CD14-positive monocyte (primary cell): ENCODE results near the gene RAX2. TPM values are rescaled to one million over a fixed set of nuclear protein-coding genes. Genes with fewer than 3 reads are reported as not detected.

Experiments
- DNase-seq, 3 donors: peaks; one replicate each; pipeline ENCODE4 v3.0.0-alpha.2; 2011 to 2022
- H2AFZ ChIP-seq: 2 replicates; pipeline ENCODE4 v1.6.0; 2012; ENCODE audit warnings: mild to moderate bottlenecking, low read depth, low read length, inconsistent platforms; ENCODE audit not compliant: insufficient read depth, poor library complexity, severe bottlenecking
- H3K27ac ChIP-seq, 2 donors: 1 replicate in 1 of 2; 2 replicates in 1 of 2; pipeline ENCODE4 v1.5.1; 2012 to 2013; ENCODE audit warnings: low read length in 2 of 2, control low read depth in 1 of 2, inconsistent platforms in 1 of 2, low read depth in 1 of 2, mild to moderate bottlenecking in 1 of 2
- H3K27me3 ChIP-seq, 2 donors: one replicate each; pipeline versions ENCODE4 v1.6.0 to v1.6.1; 2011 to 2013; ENCODE audit warnings: low read length in 2 of 2; ENCODE audit not compliant: control insufficient read depth in 2 of 2, insufficient read depth in 2 of 2
- H3K36me3 ChIP-seq, 2 donors: replicated peaks in 1 of 2; 1 replicate in 1 of 2; 2 replicates in 1 of 2; pipeline versions ENCODE4 v1.5.1 to v1.6.1; 2012 to 2013; ENCODE audit warnings: low read length in 2 of 2, control low read depth in 1 of 2, inconsistent platforms in 1 of 2, mild to moderate bottlenecking in 1 of 2; ENCODE audit not compliant: insufficient read depth in 2 of 2, control insufficient read depth in 1 of 2
- H3K4me1 ChIP-seq, 2 donors: 1 replicate in 1 of 2; 2 replicates in 1 of 2; pipeline versions ENCODE4 v1.5.1 to v1.6.1; 2012 to 2013; ENCODE audit warnings: low read length in 2 of 2, control low read depth in 1 of 2, inconsistent platforms in 1 of 2, mild to moderate bottlenecking in 1 of 2, moderate library complexity in 1 of 2; ENCODE audit not compliant: insufficient read depth in 2 of 2, control insufficient read depth in 1 of 2
- H3K4me2 ChIP-seq: replicated peaks from 2 replicates; pipeline ENCODE3; 2012; ENCODE audit warnings: low read length, moderate library complexity, mild to moderate bottlenecking; ENCODE audit not compliant: poor library complexity, severe bottlenecking; ENCODE audit errors: extremely low read depth
- H3K4me3 ChIP-seq, 3 experiments: fragments of 200-600 bp in 1 of 3; sonication (generic) in 1 of 3; replicated peaks in 1 of 3; 1 replicate in 2 of 3; 2 replicates in 1 of 3; pipeline ENCODE4 v1.5.1; 2011 to 2013; ENCODE audit warnings: low read length in 3 of 3, mild to moderate bottlenecking in 3 of 3, control low read depth in 2 of 3, low read depth in 2 of 3, inconsistent platforms in 1 of 3, moderate library complexity in 1 of 3
- H3K79me2 ChIP-seq: 2 replicates; pipeline ENCODE4 v1.6.0; 2012; ENCODE audit warnings: mild to moderate bottlenecking, control low read depth, inconsistent platforms, low read length, moderate library complexity; ENCODE audit not compliant: insufficient read depth
- H3K9ac ChIP-seq: 2 replicates; pipeline ENCODE4 v1.6.0; 2017; ENCODE audit warnings: low read length, mild to moderate bottlenecking; ENCODE audit not compliant: insufficient read depth, poor library complexity, severe bottlenecking
- H3K9me3 ChIP-seq, 2 donors: replicated peaks in 1 of 2; 1 replicate in 1 of 2; 2 replicates in 1 of 2; pipeline versions ENCODE4 v1.5.1 to v1.6.1; 2012 to 2013; ENCODE audit warnings: low read length in 2 of 2, control low read depth in 1 of 2; ENCODE audit not compliant: control insufficient read depth in 1 of 2, insufficient read depth in 1 of 2
- H4K20me1 ChIP-seq: 2 replicates; pipeline ENCODE4 v1.6.0; 2012; ENCODE audit warnings: mild to moderate bottlenecking, low read length, control low read depth, moderate library complexity; ENCODE audit not compliant: insufficient read depth
- H3K27ac Mint-ChIP-seq, 7 donors: one replicate each; pipeline ENCODE4 v1.8.0; 2020; ENCODE audit warnings: mild to moderate bottlenecking in 7 of 7, mixed read lengths in 7 of 7, moderate library complexity in 6 of 7, inconsistent platforms in 2 of 7
- H3K27me3 Mint-ChIP-seq, 3 donors: one replicate each; pipeline ENCODE4 v1.8.0; 2021 to 2022; ENCODE audit warnings: low read depth in 3 of 3, mild to moderate bottlenecking in 3 of 3, mixed read lengths in 3 of 3, moderate library complexity in 3 of 3, inconsistent platforms in 1 of 3
- H3K36me3 Mint-ChIP-seq, 2 donors: one replicate each; pipeline ENCODE4 v1.8.0; 2020; ENCODE audit warnings: mixed read lengths in 2 of 2, inconsistent platforms in 1 of 2, mild to moderate bottlenecking in 1 of 2
- H3K4me1 Mint-ChIP-seq: one replicate; pipeline ENCODE4 v1.8.0; 2020; ENCODE audit warnings: mild to moderate bottlenecking, mixed read lengths
- H3K4me3 Mint-ChIP-seq, 2 donors: one replicate each; pipeline ENCODE4 v1.8.0; 2020; ENCODE audit warnings: mild to moderate bottlenecking in 2 of 2, mixed read lengths in 2 of 2, moderate library complexity in 1 of 2
- H3K9me3 Mint-ChIP-seq, 7 donors: one replicate each; pipeline ENCODE4 v1.8.0; 2020 to 2022; ENCODE audit warnings: mixed read lengths in 7 of 7, mild to moderate bottlenecking in 6 of 7, moderate library complexity in 6 of 7, inconsistent platforms in 2 of 7
- CTCF ChIP-seq: fragments of 200-600 bp; IDR thresholded peaks from one replicate; pipeline ENCODE4 v1.8.0; 2022; ENCODE audit warnings: antibody characterized with exemption, mild to moderate bottlenecking
- WGBS: methylation state at CpG from one replicate; pipeline ENCODE4 v1.1.5; 2013; ENCODE audit warnings: missing lambda C conversion rate; ENCODE audit not compliant: insufficient coverage; 5-methylcytosine and 5-hydroxymethylcytosine counted together
- intact Hi-C, 2 donors: fragments of 100-400 bp; cut with micrococcal nuclease; formaldehyde crosslinking; loops; one replicate each; pipeline versions ENCODE4 v1.15.0 to v1.15.1; 2023
- polyA plus RNA-seq, 3 donors: library from polyadenylated mRNA; depleted of rRNA in 1 of 3; unstranded in 2 of 3; stranded (reverse) in 1 of 3; fragments of 300-500 nt in 2 of 3; fragments of >200 nt in 1 of 3; fragmentation: Illumina TruSeq in 2 of 3; gene quantifications; 1 replicate in 2 of 3; 2 replicates in 1 of 3; pipeline ENCODE4 v1.2.3, GENCODE V29; 2012 to 2021

Gene RAX2
- polyA plus RNA-seq, 3 donors, result not detected

- no peak for TF ChIP-seq CTCF
- Histone ChIP-seq H3K27me3 (no peaks in the 10 kb centered on the region), H3K36me3 (no peaks in the 10 kb centered on the region), H3K79me2 (no peaks in the 10 kb centered on the region), H3K9me3 (no peaks in the 10 kb centered on the region), H3K9ac (no peak overlapping the region), H2AFZ (no peak overlapping the region), H3K27ac (no peak overlapping the region), H3K4me1 (no peaks in the 10 kb centered on the region), H3K4me2 (no peak overlapping the region), H3K4me3 (no peak overlapping the region), H4K20me1 (no peaks in the 10 kb centered on the region)
- H3K4me1 Mint-ChIP-seq, result no peaks in the 10 kb centered on the region
- WGBS, result no CpG with 5 or more reads among the region's 2 CpGs
- peaks cover 0 to 10% (median 1%) of the 10 kb centered on the region in 3 donors for H3K27me3 Mint-ChIP-seq
- H3K4me3 Mint-ChIP-seq, result no peak overlapping the region
- DNase-seq, result no peak
- no peak overlapping the region for H3K27ac Mint-ChIP-seq
- intact Hi-C loops, result no loop called here
- H3K9me3 Mint-ChIP-seq, result peaks cover 0 to 3% (median 1%) of the 10 kb centered on the region in 7 donors
- no peaks in the 10 kb centered on the region for H3K36me3 Mint-ChIP-seq
Observed at GRCh38 chr19:3775374-3775711, 3.3 kb upstream of the RAX2 start.

- Histone ChIP-seq H3K79me2 (no peaks in the 10 kb centered on the region), H3K9me3 (no peaks in the 10 kb centered on the region), H3K9ac (no peak overlapping the region), H3K4me3 (no peak overlapping the region), H4K20me1 (no peaks in the 10 kb centered on the region), H3K36me3 (peaks cover 1 to 2% of the 10 kb centered on the region in 2 donors), H3K27me3 (no peaks in the 10 kb centered on the region), H3K27ac (no peak overlapping the region), H2AFZ (no peak overlapping the region), H3K4me2 (no peak overlapping the region), H3K4me1 (no peaks in the 10 kb centered on the region)
- WGBS, result 63% methylated on average over 19 of the region's 25 CpGs
- H3K9me3 Mint-ChIP-seq, result peaks cover 0 to 3% (median 1%) of the 10 kb centered on the region in 7 donors
- DNase-seq, result no peak
- H3K27ac Mint-ChIP-seq, result peak overlapping the region in 1 of 7 donors; percentile 57
- peaks cover 0 to 4% of the 10 kb centered on the region in 2 donors for H3K36me3 Mint-ChIP-seq
- no peak for TF ChIP-seq CTCF
- intact Hi-C loops, result no loop called here
- peaks cover 0 to 10% (median 1%) of the 10 kb centered on the region in 3 donors for H3K27me3 Mint-ChIP-seq
- H3K4me3 Mint-ChIP-seq, result no peak overlapping the region
- no peaks in the 10 kb centered on the region for H3K4me1 Mint-ChIP-seq
Observed at GRCh38 chr19:3774621-3775373, 2.8 kb upstream of the RAX2 start.
